GM10248 (cell line): ENCODE results near the gene BTRC.

Source experiments
- CTCF ChIA-PET: fragments of 300-600 bp; sonication (Branson Sonifier 250); formaldehyde crosslinking; extraction: SDS; loops from one replicate; lab custom pipeline; 2021; ENCODE audit warnings: antibody characterized with exemption; lab: Yijun Ruan, JAX
- POLR2A ChIA-PET: fragments of 350-650 bp; sonication (Branson Sonifier 250); formaldehyde crosslinking; extraction: SDS; loops from one replicate; lab custom pipeline; 2020; ENCODE audit warnings: antibody characterized with exemption; lab: Yijun Ruan, JAX
- DNase-seq: peaks from one replicate; pipeline ENCODE4 v3.0.0; 2012; ENCODE audit errors: extremely low spot score
- CTCF ChIP-seq: IDR thresholded peaks from 2 replicates; pipeline ENCODE4 v1.5.1; 2012; ENCODE audit warnings: mild to moderate bottlenecking, low read depth; ENCODE audit errors: extremely low read depth, missing control alignments, control extremely low read depth

BTRC gene

GRCh38 chr10:101576211-101576863 lies 222.4 kb downstream of the BTRC start:
- POLR2A ChIA-PET: no interaction called here
- DNase-seq: no peak
- CTCF ChIA-PET: interaction anchor here (1.2 to 2.9 kb wide), 3 partner anchors 9 to 362 kb away, joined by 3 to 10 read pairs (median 4); no protein-coding TSS in a partner anchor
- TF ChIP-seq CTCF: no peak

- CTCF ChIA-PET: interaction anchor here (0.9 to 13.1 kb wide), 6 partner anchors 6 to 363 kb away, joined by 3 to 116 read pairs (median 6); partner anchors contain the start of genes DPCD and POLL
- TF ChIP-seq CTCF: no peak
- POLR2A ChIA-PET: no interaction called here
- DNase-seq: no peak
Observed at GRCh38 chr10:101577121-101577871, 223.3 kb downstream of the BTRC start.

- ChIA-PET POLR2A (no interaction called here), CTCF (interaction anchor here (0.9 to 13.1 kb wide), 4 partner anchors 7 to 364 kb away, joined by 3 to 116 read pairs (median 8); partner anchors contain the start of genes DPCD and POLL)
- no peak for DNase-seq
- no peak for TF ChIP-seq CTCF
Observed at GRCh38 chr10:101578192-101578591, 224.2 kb downstream of the BTRC start.

- TF ChIP-seq CTCF: no peak
- POLR2A ChIA-PET: interaction anchor here (1.4 kb wide), 1 partner anchor 17 kb away, joined by 3 read pairs; no protein-coding TSS in a partner anchor
- DNase-seq: no peak
- CTCF ChIA-PET: interaction anchor here (1.4 to 13.1 kb wide), 4 partner anchors 8 to 418 kb away, joined by 3 to 116 read pairs (median 6); partner anchors contain the start of genes DPCD and POLL
Observed at GRCh38 chr10:101578803-101579515, 225.0 kb downstream of the BTRC start.

DNA sequence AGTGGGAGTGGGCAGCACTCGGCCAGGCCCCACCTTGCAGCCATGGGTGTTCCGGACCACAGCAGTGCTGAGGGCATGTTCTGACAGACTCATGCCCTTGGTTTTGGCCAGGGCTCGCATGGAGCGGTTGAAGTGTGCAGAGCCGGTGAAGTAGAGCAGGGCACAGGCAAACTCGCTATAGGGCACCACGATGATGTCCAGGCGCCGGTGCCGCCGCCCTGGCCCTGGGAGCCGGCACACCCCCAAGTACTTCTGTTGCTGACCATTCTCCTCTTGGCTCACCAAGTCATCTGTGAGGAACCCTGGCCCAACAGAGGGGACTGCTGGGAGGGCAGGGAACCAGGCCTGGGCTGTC lies 225.5 kb downstream of the BTRC start:
- no peak for DNase-seq
- CTCF ChIA-PET: interaction anchor here (1.4 to 13.1 kb wide), 4 partner anchors 9 to 418 kb away, joined by 3 to 116 read pairs (median 6); no protein-coding TSS in a partner anchor
- POLR2A ChIA-PET: interaction anchor here (1.4 kb wide), 1 partner anchor 16 kb away, joined by 3 read pairs; no protein-coding TSS in a partner anchor
- no peak for TF ChIP-seq CTCF
